H1 (cell line): ENCODE data around the gene NR1I2. TPM values are rescaled to one million over a fixed set of nuclear protein-coding genes. Genes with fewer than 3 reads are reported as not detected.

ENCODE experiments used
- CTCF ChIA-PET: fragments of 300-600 bp; sonication (Branson Sonifier 250); formaldehyde crosslinking; loops from one replicate; lab custom pipeline; 2021; ENCODE audit not compliant: partially characterized antibody; lab: Charles Lee
- POLR2A ChIA-PET: fragments of 300-600 bp; sonication (Branson Sonifier 250); formaldehyde crosslinking; loops from one replicate; lab custom pipeline; 2021; ENCODE audit warnings: inconsistent platforms; ENCODE audit not compliant: partially characterized antibody; lab: Charles Lee
- DNase-seq, 2 experiments: peaks; one replicate each; pipeline versions ENCODE4 v3.0.0 to v3.0.0-alpha.2; 2010 to 2022; ENCODE audit warnings: low spot score in 2 of 2, low read depth in 1 of 2, mixed read lengths in 1 of 2
- FAIRE-seq: peaks from 2 replicates; lab custom pipeline; 2011; peaks lifted over from hg19 to GRCh38; lab: Jason Lieb, UNC
- H2AFZ ChIP-seq: 2 replicates; pipeline ENCODE4 v1.8.1; 2012; ENCODE audit warnings: low read length, inconsistent platforms
- H2AK5ac ChIP-seq: 2 replicates; pipeline ENCODE4 v1.6.1; 2013; ENCODE audit warnings: low read depth, low read length
- H2BK120ac ChIP-seq: replicated peaks from 2 replicates; pipeline ENCODE3; 2013; ENCODE audit warnings: low read depth, low read length, inconsistent platforms
- H2BK12ac ChIP-seq: 2 replicates; pipeline ENCODE4 v1.6.1; 2013; ENCODE audit warnings: low read depth, low read length
- H2BK15ac ChIP-seq: 2 replicates; pipeline ENCODE4 v1.6.1; 2013; ENCODE audit warnings: low read length
- H2BK20ac ChIP-seq: 2 replicates; pipeline ENCODE4 v1.6.1; 2013; ENCODE audit warnings: low read length
- H2BK5ac ChIP-seq: 2 replicates; pipeline ENCODE4 v1.6.1; 2013; ENCODE audit warnings: low read depth, low read length
- H3K14ac ChIP-seq: 2 replicates; pipeline ENCODE4 v1.6.1; 2013; ENCODE audit warnings: inconsistent platforms; ENCODE audit not compliant: insufficient read length
- H3K18ac ChIP-seq: 2 replicates; pipeline ENCODE4 v1.6.1; 2013; ENCODE audit warnings: low read length; ENCODE audit errors: extremely low read depth
- H3K23ac ChIP-seq: 2 replicates; pipeline ENCODE4 v1.6.1; 2013; ENCODE audit warnings: inconsistent platforms; ENCODE audit not compliant: insufficient read length
- H3K23me2 ChIP-seq: 2 replicates; pipeline ENCODE4 v1.6.1; 2013; ENCODE audit warnings: low read depth, low read length
- H3K27ac ChIP-seq: 2 replicates; pipeline ENCODE4 v1.6.1; 2011; ENCODE audit warnings: low read depth, low read length, inconsistent platforms
- H3K27me3 ChIP-seq, 4 experiments: replicated peaks in 1 of 4; 1 replicate in 1 of 4; 2 replicates in 3 of 4; pipeline versions ENCODE4 v1.6.1 to v1.8.1; 2011 to 2013; ENCODE audit warnings: low read length in 3 of 4, mild to moderate bottlenecking in 3 of 4, inconsistent platforms in 2 of 4, mixed read lengths in 2 of 4, moderate library complexity in 1 of 4; ENCODE audit not compliant: control insufficient read depth in 3 of 4, insufficient read depth in 3 of 4; ENCODE audit errors: extremely low read depth in 1 of 4
- H3K36me3 ChIP-seq, 4 experiments: 2 replicates each; pipeline versions ENCODE4 v1.6.1 to v1.8.1; 2011 to 2013; ENCODE audit warnings: mild to moderate bottlenecking in 4 of 4, low read length in 3 of 4, moderate library complexity in 2 of 4, control low read depth in 1 of 4, inconsistent platforms in 1 of 4; ENCODE audit not compliant: insufficient read depth in 4 of 4, control insufficient read depth in 2 of 4
- H3K4ac ChIP-seq: replicated peaks from 2 replicates; pipeline ENCODE3; 2013; ENCODE audit warnings: low read length, low read depth, mixed read lengths, inconsistent platforms; ENCODE audit not compliant: insufficient read length
- H3K4me1 ChIP-seq, 4 experiments: replicated peaks in 1 of 4; 1 replicate in 1 of 4; 2 replicates in 3 of 4; pipeline versions ENCODE4 v1.6.1 to v1.8.1; 2011 to 2013; ENCODE audit warnings: low read length in 3 of 4, inconsistent platforms in 2 of 4, mixed read lengths in 1 of 4; ENCODE audit not compliant: insufficient read depth in 4 of 4, control insufficient read depth in 3 of 4
- H3K4me2 ChIP-seq, 2 experiments: 2 replicates each; pipeline versions ENCODE4 v1.6.1 to v1.8.1; 2011 to 2013; ENCODE audit warnings: low read depth in 2 of 2, low read length in 2 of 2, control low read depth in 1 of 2, inconsistent platforms in 1 of 2, mild to moderate bottlenecking in 1 of 2; ENCODE audit not compliant: insufficient read depth in 1 of 2
- H3K4me3 ChIP-seq, 4 experiments: fragments of 200-600, 300-600 bp in 1 of 4; sonication (generic), shearing (Covaris generic), sonication (Bioruptor Twin) in 1 of 4; 2 replicates each; pipeline versions ENCODE4 v1.5.1 to v1.8.1; 2011 to 2016; ENCODE audit warnings: low read length in 4 of 4, low read depth in 3 of 4, control low read depth in 2 of 4, inconsistent platforms in 2 of 4, mild to moderate bottlenecking in 2 of 4, mixed read lengths in 1 of 4, moderate library complexity in 1 of 4; ENCODE audit not compliant: insufficient read depth in 2 of 4; ENCODE audit errors: extremely low read depth in 1 of 4
- H3K56ac ChIP-seq: replicated peaks from 2 replicates; pipeline ENCODE3; 2013; ENCODE audit warnings: low read depth, mild to moderate bottlenecking, mixed read lengths, low read length, inconsistent platforms; ENCODE audit not compliant: insufficient read length
- H3K79me1 ChIP-seq: 2 replicates; pipeline ENCODE4 v1.6.1; 2013; ENCODE audit warnings: low read depth, low read length, control low read depth
- H3K79me2 ChIP-seq, 2 experiments: 2 replicates each; pipeline versions ENCODE4 v1.6.1 to v1.8.1; 2012 to 2013; ENCODE audit warnings: low read length in 2 of 2, mild to moderate bottlenecking in 2 of 2, inconsistent platforms in 1 of 2; ENCODE audit not compliant: insufficient read depth in 2 of 2, control insufficient read depth in 1 of 2
- H3K9ac ChIP-seq, 4 experiments: replicated peaks in 1 of 4; 1 replicate in 1 of 4; 2 replicates in 3 of 4; pipeline versions ENCODE4 v1.6.1 to v1.8.1; 2011 to 2013; ENCODE audit warnings: low read depth in 3 of 4, low read length in 3 of 4, control low read depth in 2 of 4, mild to moderate bottlenecking in 2 of 4, moderate library complexity in 2 of 4, inconsistent platforms in 1 of 4; ENCODE audit errors: extremely low read depth in 1 of 4
- H3K9me3 ChIP-seq, 2 experiments: 2 replicates each; pipeline versions ENCODE4 v1.6.1 to v1.8.1; 2012 to 2013; ENCODE audit warnings: mild to moderate bottlenecking in 2 of 2, moderate library complexity in 2 of 2, control low read depth in 1 of 2, inconsistent platforms in 1 of 2, low read depth in 1 of 2, low read length in 1 of 2, mixed read lengths in 1 of 2; ENCODE audit not compliant: insufficient read depth in 2 of 2
- H4K20me1 ChIP-seq, 2 experiments: replicated peaks in 1 of 2; 2 replicates each; pipeline versions ENCODE3 to v1.8.1; 2011 to 2013; ENCODE audit warnings: inconsistent platforms in 2 of 2, low read length in 2 of 2, mild to moderate bottlenecking in 1 of 2; ENCODE audit not compliant: insufficient read depth in 2 of 2, control insufficient read depth in 1 of 2
- H4K5ac ChIP-seq: 2 replicates; pipeline ENCODE4 v1.6.1; 2013; ENCODE audit warnings: low read length, low read depth, mixed read lengths, inconsistent platforms; ENCODE audit not compliant: insufficient read length
- H4K8ac ChIP-seq: 2 replicates; pipeline ENCODE4 v1.8.0; 2013; ENCODE audit warnings: mild to moderate bottlenecking, moderate library complexity, low read length, inconsistent platforms; ENCODE audit not compliant: insufficient read depth; ENCODE audit errors: extremely low read depth
- H4K91ac ChIP-seq: replicated peaks from 2 replicates; pipeline ENCODE3; 2013; ENCODE audit warnings: low read length, mixed read lengths, inconsistent platforms; ENCODE audit not compliant: insufficient read length
- FOSL1 ChIP-seq: IDR thresholded peaks from 2 replicates; pipeline ENCODE4 v1.6.1; 2011; ENCODE audit warnings: mild to moderate bottlenecking, low read depth, low read length, moderate library complexity; ENCODE audit not compliant: insufficient read depth
- SRF ChIP-seq: IDR thresholded peaks from 2 replicates; pipeline ENCODE4 v1.6.1; 2011; ENCODE audit warnings: mild to moderate bottlenecking, low read depth, low read length, moderate library complexity
- WGBS, 2 experiments: shearing (Covaris generic) in 1 of 2; methylation state at CpG; one replicate each; pipeline versions ENCODE4 v1.1.6 to v1.1.7; 2013 to 2015; ENCODE audit warnings: low lambda C conversion rate in 2 of 2, mixed read lengths in 2 of 2, inconsistent platforms in 1 of 2, low coverage in 1 of 2, missing lambda C conversion rate in 1 of 2; ENCODE audit not compliant: insufficient replicate concordance in 2 of 2, insufficient coverage in 1 of 2, insufficient read length in 1 of 2; ENCODE audit errors: extremely low coverage in 1 of 2, missing lambda C conversion rate in 1 of 2; 5-methylcytosine and 5-hydroxymethylcytosine counted together
- polyA plus RNA-seq, 7 experiments: library from polyadenylated mRNA; depleted of rRNA in 3 of 7; stranded (reverse) in 5 of 7; unstranded in 2 of 7; fragments of >200 nt in 5 of 7; fragments of 200-250 nt in 2 of 7; gene quantifications; 1 replicate in 5 of 7; 2 replicates in 1 of 7; 4 replicates in 1 of 7; pipeline versions ENCODE4 v1.2.1 to v1.2.3, GENCODE V29; 2011 to 2013; ENCODE audit warnings: missing spikeins in 2 of 7, mixed read lengths in 2 of 7
- total RNA-seq: library from RNA; stranded (reverse); fragmentation: NEBNext Ultra II Directional; extraction: Animal tissue kit (Norgen Biotek cat#: 25700); gene quantifications from 2 replicates; pipeline ENCODE4 v1.2.1, GENCODE V29; 2021

The NR1I2 gene
- total and polyA plus RNA-seq, 2 of the 8 experiments (the other 6 are each of a cell fraction or from before 2014, with no cell fraction given): 0.28 to 1.8 TPM

GRCh38 chr3:119751423-119751822 lies 30.5 kb upstream of the NR1I2 start:
- Histone ChIP-seq H2BK20ac (no peak overlapping the region), H3K79me2 (no peaks in the 10 kb centered on the region), H2BK15ac (no peak overlapping the region), H2BK120ac (no peak overlapping the region), H4K20me1 (no peaks in the 10 kb centered on the region), H4K5ac (no peak overlapping the region), H3K14ac (no peak overlapping the region), H4K8ac (no peak overlapping the region), H3K4me1 (no peaks in the 10 kb centered on the region), H3K23ac (no peak overlapping the region), H3K18ac (no peak overlapping the region), H3K27me3 (no peaks in the 10 kb centered on the region), H3K9me3 (no peaks in the 10 kb centered on the region), H4K91ac (no peak overlapping the region), H3K56ac (no peak overlapping the region), H2BK5ac (no peak overlapping the region), H3K23me2 (no peaks in the 10 kb centered on the region), H3K27ac (no peak overlapping the region), H3K79me1 (no peaks in the 10 kb centered on the region), H3K36me3 (no peaks in the 10 kb centered on the region; a peak in 1 of 8 replicates), H2BK12ac (no peak overlapping the region), H3K4me2 (no peak overlapping the region), H2AK5ac (no peak overlapping the region), H3K9ac (no peak overlapping the region), H2AFZ (no peak overlapping the region), H3K4me3 (no peak overlapping the region), H3K4ac (no peak overlapping the region)
- ChIA-PET POLR2A (no interaction called here), CTCF (interaction anchor here (1.4 to 3.9 kb wide), 2 partner anchors 10 to 17 kb away, joined by 5 to 26 read pairs; no protein-coding TSS in a partner anchor)
- DNase-seq (no peak), FAIRE-seq (no peak)
- WGBS, 2 experiments: 90% methylated on average over 3 of the region's 3 CpGs; no CpG with 5 or more reads in 1 of the 2 experiments
- TF ChIP-seq FOSL1: no peak
- TF ChIP-seq SRF: no peak
